Measurements from ENCODE around the gene MAP4K4. TPM values are rescaled to one million over a fixed set of nuclear protein-coding genes. Genes with fewer than 3 reads are reported as not detected.

MAP4K4 gene
- total RNA-seq, 4 donors from 2014 or later: 14.2 to 65.2 (median 29.1) TPM

GRCh38 chr2:101848769-101849410 lies 151.4 kb downstream of the MAP4K4 start:
- Histone ChIP-seq H3K36me3 (peaks cover 0 to 44% (median 0%) of the 10 kb centered on the region in 3 donors), H3K9me3 (no peaks in the 10 kb centered on the region), H3K27me3 (no peaks in the 10 kb centered on the region), H3K4me1 (no peaks in the 10 kb centered on the region), H3K4me3 (no peak overlapping the region), H3K27ac (no peak overlapping the region)
- no peak for TF ChIP-seq POLR2A (IDR thresholded peaks at IDR 0.05)
- no peak for TF ChIP-seq CTCF (IDR thresholded peaks at IDR 0.05)
- DNase-seq: no peak

- Histone ChIP-seq H3K9me3 (no peaks in the 10 kb centered on the region), H3K4me3 (no peak overlapping the region), H3K36me3 (peaks cover 0 to 28% (median 0%) of the 10 kb centered on the region in 3 donors), H3K27ac (no peak overlapping the region), H3K27me3 (no peaks in the 10 kb centered on the region), H3K4me1 (no peaks in the 10 kb centered on the region)
- no peak for TF ChIP-seq CTCF (IDR thresholded peaks at IDR 0.05)
- no peak for TF ChIP-seq POLR2A (IDR thresholded peaks at IDR 0.05)
- no peak for DNase-seq
Measured at GRCh38 chr2:101850450-101850849, 152.9 kb downstream of the MAP4K4 start.

GRCh38 chr2:101850991-101851390 lies 153.5 kb downstream of the MAP4K4 start:
- no peak for DNase-seq
- no peak overlapping the region for H3K4me3 ChIP-seq
- no peaks in the 10 kb centered on the region for H3K9me3 ChIP-seq
- no peak for TF ChIP-seq POLR2A (IDR thresholded peaks at IDR 0.05)
- no peak for TF ChIP-seq CTCF (IDR thresholded peaks at IDR 0.05)
- peaks cover 0 to 23% (median 0%) of the 10 kb centered on the region in 3 donors for H3K36me3 ChIP-seq
- H3K4me1 ChIP-seq: no peaks in the 10 kb centered on the region
- no peak overlapping the region for H3K27ac ChIP-seq
- H3K27me3 ChIP-seq: no peaks in the 10 kb centered on the region

- no peak for DNase-seq
- Histone ChIP-seq H3K27me3 (no peaks in the 10 kb centered on the region), H3K9me3 (no peaks in the 10 kb centered on the region), H3K27ac (no peak overlapping the region), H3K36me3 (peaks cover 0 to 7% (median 0%) of the 10 kb centered on the region in 3 donors), H3K4me3 (no peak overlapping the region), H3K4me1 (no peaks in the 10 kb centered on the region)
- no peak for TF ChIP-seq POLR2A (IDR thresholded peaks at IDR 0.05)
- no peak for TF ChIP-seq CTCF (IDR thresholded peaks at IDR 0.05)
Measured at GRCh38 chr2:101852824-101853223, 155.3 kb downstream of the MAP4K4 start.

- Histone ChIP-seq H3K4me3 (no peak overlapping the region), H3K4me1 (no peaks in the 10 kb centered on the region), H3K27ac (peak overlapping the region in 1 of 4 donors; percentile 27), H3K9me3 (no peaks in the 10 kb centered on the region), H3K36me3 (peaks cover 0 to 13% (median 0%) of the 10 kb centered on the region in 3 donors), H3K27me3 (no peaks in the 10 kb centered on the region)
- TF ChIP-seq POLR2A (IDR thresholded peaks at IDR 0.05): no peak
- no peak for TF ChIP-seq CTCF (IDR thresholded peaks at IDR 0.05)
- peak in 2 of 3 donors; percentile 58 to 84 for DNase-seq
Measured at GRCh38 chr2:101854877-101855276, 157.4 kb downstream of the MAP4K4 start.
